Mesendoderm (in vitro differentiated cells): Measurements from ENCODE around the gene SMYD3.

Source experiments
- DNase-seq: peaks from one replicate; pipeline ENCODE4 v3.0.0; 2013
- H2AK5ac ChIP-seq: 2 replicates; pipeline ENCODE4 v1.6.1; 2013; ENCODE audit warnings: low read length, inconsistent platforms
- H2BK120ac ChIP-seq: 2 replicates; pipeline ENCODE4 v1.6.1; 2013; ENCODE audit warnings: low read depth, mild to moderate bottlenecking, low read length, moderate library complexity, mixed read lengths
- H2BK15ac ChIP-seq: replicated peaks from 2 replicates; pipeline ENCODE4 v1.6.1; 2013; ENCODE audit warnings: low read depth, mild to moderate bottlenecking, moderate library complexity
- H2BK5ac ChIP-seq: 2 replicates; pipeline ENCODE4 v1.6.1; 2013; ENCODE audit warnings: low read length, inconsistent platforms
- H3K18ac ChIP-seq: 2 replicates; pipeline ENCODE4 v1.6.1; 2013; ENCODE audit warnings: mild to moderate bottlenecking, low read length, mixed read lengths
- H3K23ac ChIP-seq: one replicate; pipeline ENCODE4 v1.6.1; 2013; ENCODE audit warnings: low read length
- H3K27ac ChIP-seq: 2 replicates; pipeline ENCODE4 v1.5.1; 2013; ENCODE audit warnings: low read depth, mild to moderate bottlenecking, inconsistent platforms, low read length, moderate library complexity
- H3K27me3 ChIP-seq: 2 replicates; pipeline ENCODE4 v1.6.1; 2013; ENCODE audit warnings: low read length, control low read depth, mild to moderate bottlenecking, inconsistent platforms; ENCODE audit not compliant: insufficient read depth, poor library complexity
- H3K36me3 ChIP-seq: 2 replicates; pipeline ENCODE4 v1.6.1; 2013; ENCODE audit warnings: low read length, inconsistent platforms; ENCODE audit not compliant: control insufficient read depth, insufficient read depth
- H3K4ac ChIP-seq: one replicate; pipeline ENCODE4 v1.6.1; 2013; ENCODE audit warnings: low read depth, mild to moderate bottlenecking, low read length, moderate library complexity
- H3K4me1 ChIP-seq: 2 replicates; pipeline ENCODE4 v1.6.1; 2013; ENCODE audit warnings: low read depth, low read length, inconsistent platforms; ENCODE audit not compliant: control insufficient read depth
- H3K4me2 ChIP-seq: 2 replicates; pipeline ENCODE4 v1.6.1; 2013; ENCODE audit warnings: low read length
- H3K4me3 ChIP-seq: 2 replicates; pipeline ENCODE4 v1.5.1; 2013; ENCODE audit warnings: mild to moderate bottlenecking, low read length
- H3K56ac ChIP-seq: one replicate; pipeline ENCODE4 v1.6.1; 2013; ENCODE audit warnings: low read length
- H3K79me1 ChIP-seq: 2 replicates; pipeline ENCODE4 v1.6.1; 2013; ENCODE audit warnings: low read length, inconsistent platforms
- H3K79me2 ChIP-seq: 2 replicates; pipeline ENCODE4 v1.6.1; 2013; ENCODE audit warnings: mild to moderate bottlenecking, low read length; ENCODE audit not compliant: control insufficient read depth, insufficient read depth
- H3K9ac ChIP-seq: 2 replicates; pipeline ENCODE4 v1.6.1; 2013; ENCODE audit warnings: low read length, inconsistent platforms
- H4K5ac ChIP-seq: one replicate; pipeline ENCODE4 v1.6.1; 2013; ENCODE audit warnings: low read length
- H4K8ac ChIP-seq: one replicate; pipeline ENCODE4 v1.6.1; 2013; ENCODE audit warnings: low read depth, mild to moderate bottlenecking, control low read depth, low read length, moderate library complexity
- WGBS: extraction: QIAGEN DNeasy Blood & Tissue Kit; methylation state at CpG from one replicate; pipeline ENCODE4 v1.1.7; 2013; ENCODE audit warnings: low lambda C conversion rate, missing lambda C conversion rate; ENCODE audit not compliant: insufficient coverage; ENCODE audit errors: extremely low coverage; 5-methylcytosine and 5-hydroxymethylcytosine counted together

Gene SMYD3

GRCh38 chr1:246048693-246049092 lies 458.4 kb downstream of the SMYD3 start:
- Histone ChIP-seq H2AK5ac (no peak overlapping the region), H3K27me3 (no peaks in the 10 kb centered on the region), H3K27ac (no peak overlapping the region), H3K4me1 (no peaks in the 10 kb centered on the region), H2BK5ac (no peak overlapping the region), H3K9ac (no peak overlapping the region), H2BK120ac (no peak overlapping the region), H3K4me3 (no peak overlapping the region), H3K4me2 (no peak overlapping the region), H3K4ac (no peak overlapping the region), H3K36me3 (no peaks in the 10 kb centered on the region), H3K56ac (no peak overlapping the region), H3K79me2 (no peaks in the 10 kb centered on the region), H4K5ac (no peak overlapping the region), H3K79me1 (no peaks in the 10 kb centered on the region), H2BK15ac (no peak overlapping the region), H3K23ac (no peak overlapping the region), H3K18ac (no peak overlapping the region), H4K8ac (no peak overlapping the region)
- DNase-seq: no peak
- no CpG with 5 or more reads among the region's 5 CpGs for WGBS

GRCh38 chr1:246043556-246043955 lies 463.5 kb downstream of the SMYD3 start:
- H3K9ac ChIP-seq: no peak overlapping the region
- DNase-seq: no peak
- no peaks in the 10 kb centered on the region for H3K27me3 ChIP-seq
- no peak overlapping the region for H2BK15ac ChIP-seq
- H3K4ac ChIP-seq: no peak overlapping the region
- H3K4me1 ChIP-seq: no peaks in the 10 kb centered on the region
- H3K4me2 ChIP-seq: no peak overlapping the region
- H3K23ac ChIP-seq: no peak overlapping the region
- H3K79me1 ChIP-seq: no peaks in the 10 kb centered on the region
- H3K27ac ChIP-seq: no peak overlapping the region
- no peak overlapping the region for H4K8ac ChIP-seq
- H2BK120ac ChIP-seq: no peak overlapping the region
- no CpG with 5 or more reads among the region's 5 CpGs for WGBS
- no peak overlapping the region for H4K5ac ChIP-seq
- no peak overlapping the region for H3K18ac ChIP-seq
- H3K4me3 ChIP-seq: no peak overlapping the region
- H3K56ac ChIP-seq: no peak overlapping the region
- no peaks in the 10 kb centered on the region for H3K79me2 ChIP-seq
- no peaks in the 10 kb centered on the region for H3K36me3 ChIP-seq
- no peak overlapping the region for H2BK5ac ChIP-seq
- H2AK5ac ChIP-seq: no peak overlapping the region

- no peak overlapping the region for H2BK5ac ChIP-seq
- H3K79me2 ChIP-seq: no peaks in the 10 kb centered on the region
- H3K4me3 ChIP-seq: no peak overlapping the region
- no peak overlapping the region for H3K18ac ChIP-seq
- H4K8ac ChIP-seq: no peak overlapping the region
- H3K36me3 ChIP-seq: no peaks in the 10 kb centered on the region
- H3K27ac ChIP-seq: no peak overlapping the region
- H3K4me1 ChIP-seq: no peaks in the 10 kb centered on the region
- H2AK5ac ChIP-seq: no peak overlapping the region
- no peak overlapping the region for H3K4me2 ChIP-seq
- H3K27me3 ChIP-seq: no peaks in the 10 kb centered on the region
- WGBS: no CpG with 5 or more reads among the region's 5 CpGs
- no peak overlapping the region for H3K9ac ChIP-seq
- no peak overlapping the region for H3K23ac ChIP-seq
- no peak for DNase-seq
- H3K4ac ChIP-seq: no peak overlapping the region
- no peak overlapping the region for H2BK15ac ChIP-seq
- H3K79me1 ChIP-seq: no peaks in the 10 kb centered on the region
- no peak overlapping the region for H4K5ac ChIP-seq
- no peak overlapping the region for H2BK120ac ChIP-seq
- H3K56ac ChIP-seq: no peak overlapping the region
These were observed 465.7 kb downstream of the SMYD3 start for GRCh38 chr1:246041360-246041759.

GRCh38 chr1:246040200-246040890 lies 466.7 kb downstream of the SMYD3 start:
- Histone ChIP-seq H3K4ac (no peak overlapping the region), H3K27me3 (no peaks in the 10 kb centered on the region), H2AK5ac (no peak overlapping the region), H3K36me3 (no peaks in the 10 kb centered on the region), H3K56ac (no peak overlapping the region), H2BK5ac (no peak overlapping the region), H3K23ac (no peak overlapping the region), H3K79me2 (no peaks in the 10 kb centered on the region), H3K4me3 (no peak overlapping the region), H3K18ac (no peak overlapping the region), H4K8ac (no peak overlapping the region), H3K9ac (no peak overlapping the region), H3K27ac (no peak overlapping the region), H3K4me1 (peaks cover 2% of the 10 kb centered on the region), H2BK120ac (no peak overlapping the region), H4K5ac (no peak overlapping the region), H3K4me2 (no peak overlapping the region), H3K79me1 (no peaks in the 10 kb centered on the region), H2BK15ac (no peak overlapping the region)
- no peak for DNase-seq
- no CpG with 5 or more reads among the region's 15 CpGs for WGBS

- peaks cover 2% of the 10 kb centered on the region for H3K4me1 ChIP-seq
- no peak overlapping the region for H3K27ac ChIP-seq
- H3K4ac ChIP-seq: no peak overlapping the region
- no CpG with 5 or more reads among the region's 6 CpGs for WGBS
- H3K56ac ChIP-seq: no peak overlapping the region
- no peak overlapping the region for H3K23ac ChIP-seq
- no peak overlapping the region for H3K4me2 ChIP-seq
- no peaks in the 10 kb centered on the region for H3K27me3 ChIP-seq
- no peak overlapping the region for H3K4me3 ChIP-seq
- H2BK15ac ChIP-seq: no peak overlapping the region
- H3K79me1 ChIP-seq: no peaks in the 10 kb centered on the region
- H4K5ac ChIP-seq: no peak overlapping the region
- no peak overlapping the region for H2BK120ac ChIP-seq
- no peak overlapping the region for H2AK5ac ChIP-seq
- H4K8ac ChIP-seq: no peak overlapping the region
- no peaks in the 10 kb centered on the region for H3K36me3 ChIP-seq
- H3K18ac ChIP-seq: no peak overlapping the region
- H2BK5ac ChIP-seq: no peak overlapping the region
- no peak overlapping the region for H3K9ac ChIP-seq
- DNase-seq: no peak
- H3K79me2 ChIP-seq: no peaks in the 10 kb centered on the region
These were observed 467.5 kb downstream of the SMYD3 start for GRCh38 chr1:246039584-246039983.

GRCh38 chr1:246037832-246038231 lies 469.2 kb downstream of the SMYD3 start:
- DNase-seq: no peak
- H3K36me3 ChIP-seq: no peaks in the 10 kb centered on the region
- H3K27ac ChIP-seq: no peak overlapping the region
- H3K79me2 ChIP-seq: no peaks in the 10 kb centered on the region
- H3K4ac ChIP-seq: no peak overlapping the region
- H2BK5ac ChIP-seq: no peak overlapping the region
- H3K79me1 ChIP-seq: no peaks in the 10 kb centered on the region
- no peak overlapping the region for H3K4me3 ChIP-seq
- H4K5ac ChIP-seq: no peak overlapping the region
- no peak overlapping the region for H4K8ac ChIP-seq
- no peak overlapping the region for H2BK120ac ChIP-seq
- H3K56ac ChIP-seq: no peak overlapping the region
- WGBS: no CpG with 5 or more reads among the region's 1 CpG
- no peak overlapping the region for H3K4me2 ChIP-seq
- H2AK5ac ChIP-seq: no peak overlapping the region
- H3K27me3 ChIP-seq: no peaks in the 10 kb centered on the region
- H3K4me1 ChIP-seq: peaks cover 2% of the 10 kb centered on the region
- H3K9ac ChIP-seq: no peak overlapping the region
- no peak overlapping the region for H3K23ac ChIP-seq
- no peak overlapping the region for H3K18ac ChIP-seq
- H2BK15ac ChIP-seq: no peak overlapping the region
